Measurements from ENCODE around the gene LRP5.
A peak's percentile ranks its signal among the peaks of the same experiment; 100 is the strongest.

LRP5 gene

DNA sequence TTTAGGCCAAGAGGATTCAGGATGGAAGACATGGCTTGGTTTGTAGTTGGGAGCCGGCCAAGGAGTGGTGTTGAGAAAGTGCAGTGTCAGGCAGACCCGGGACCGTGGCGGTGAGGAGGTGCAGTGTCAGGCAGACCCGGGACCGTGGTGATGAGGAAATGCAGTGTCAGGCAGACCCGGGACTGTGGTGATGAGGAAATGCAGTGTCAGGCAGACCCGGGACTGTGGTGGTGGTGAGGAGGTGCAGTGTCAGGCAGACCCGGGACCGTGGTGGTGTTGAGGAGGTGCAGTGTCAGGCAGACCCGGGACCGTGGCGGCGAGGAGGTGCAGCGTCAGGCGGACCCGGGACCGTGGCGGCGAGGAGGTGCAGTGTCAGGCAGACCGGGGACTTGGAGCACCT is 59.7 kb downstream of the LRP5 start:
- Histone ChIP-seq H3K27ac (ENCODE audit: insufficient read depth in 1 of 2, low read depth in 1 of 2, low read length in 2 of 2, poor library complexity in 1 of 2, severe bottlenecking in 2 of 2) (no peak overlapping the region), H3K4me1 (ENCODE audit: control extremely low read depth in 1 of 4, control insufficient read depth in 4 of 4, insufficient read depth in 4 of 4, low read length in 3 of 4) (peaks cover 0 to 59% (median 31%) of the 10 kb centered on the region in 4 experiments), H3K4me3 (ENCODE audit: control insufficient read depth in 1 of 7, extremely low read depth in 1 of 7, insufficient read depth in 4 of 7, low read depth in 2 of 7, low read length in 6 of 7) (no peak overlapping the region), H3K27me3 (replicated peaks in 2 of 5; ENCODE audit: control insufficient read depth in 4 of 5, insufficient read depth in 5 of 5, low read length in 4 of 5) (no peaks in the 10 kb centered on the region), H3K36me3 (ENCODE audit: control insufficient read depth in 4 of 4, insufficient read depth in 4 of 4, low read length in 3 of 4) (peaks cover 2 to 24% (median 14%) of the 10 kb centered on the region in 4 experiments), H3K9me3 (ENCODE audit: control extremely low read depth in 1 of 5, control insufficient read depth in 4 of 5, insufficient read depth in 2 of 5, low read depth in 1 of 5, low read length in 4 of 5) (no peaks in the 10 kb centered on the region)
- CTCF ChIA-PET = interaction anchor here (1.5 kb wide), 1 partner anchor 73 kb away, joined by 3 read pairs; no protein-coding TSS in a partner anchor
- WGBS (ENCODE audit: insufficient coverage) = 86% methylated on average over 20 of the region's 21 CpGs
- DNase-seq = no peak
- POLR2A ChIA-PET = no interaction called here

DNA sequence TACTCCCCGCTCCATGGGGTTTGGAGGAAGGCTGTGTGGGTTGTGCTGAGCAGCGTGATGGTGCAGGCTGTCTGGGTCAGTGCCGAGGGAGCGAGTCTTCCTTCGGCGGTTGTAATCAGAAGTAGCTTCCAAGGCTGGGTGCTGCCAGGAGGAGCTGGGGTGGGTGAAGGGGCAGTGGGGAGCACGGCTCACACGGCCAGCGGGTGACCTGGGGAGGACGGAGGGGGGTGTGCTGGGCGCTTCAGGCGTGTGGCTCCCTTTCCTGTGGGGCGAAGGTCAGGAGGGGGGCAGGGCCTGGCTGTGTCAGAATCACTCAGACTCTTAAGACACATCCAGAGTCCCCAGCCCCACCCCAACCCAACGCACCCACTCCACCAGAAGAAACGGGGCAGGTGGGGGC is 60.2 kb downstream of the LRP5 start:
- Histone ChIP-seq H3K4me1 (ENCODE audit: control extremely low read depth in 1 of 4, control insufficient read depth in 4 of 4, insufficient read depth in 4 of 4, low read length in 3 of 4) (peaks cover 0 to 60% (median 31%) of the 10 kb centered on the region in 4 experiments), H3K27ac (ENCODE audit: insufficient read depth in 1 of 2, low read depth in 1 of 2, low read length in 2 of 2, poor library complexity in 1 of 2, severe bottlenecking in 2 of 2) (no peak overlapping the region), H3K27me3 (replicated peaks in 2 of 5; ENCODE audit: control insufficient read depth in 4 of 5, insufficient read depth in 5 of 5, low read length in 4 of 5) (no peaks in the 10 kb centered on the region), H3K9me3 (ENCODE audit: control extremely low read depth in 1 of 5, control insufficient read depth in 4 of 5, insufficient read depth in 2 of 5, low read depth in 1 of 5, low read length in 4 of 5) (no peaks in the 10 kb centered on the region), H3K4me3 (ENCODE audit: control insufficient read depth in 1 of 7, extremely low read depth in 1 of 7, insufficient read depth in 4 of 7, low read depth in 2 of 7, low read length in 6 of 7) (no peak overlapping the region), H3K36me3 (ENCODE audit: control insufficient read depth in 4 of 4, insufficient read depth in 4 of 4, low read length in 3 of 4) (peaks cover 0 to 20% (median 10%) of the 10 kb centered on the region in 4 experiments)
- no peak for DNase-seq
- 94% methylated on average over 13 of the region's 15 CpGs for WGBS (ENCODE audit: insufficient coverage)
- ChIA-PET CTCF (interaction anchor here (1.5 to 3.1 kb wide), 3 partner anchors 12 to 74 kb away, joined by 3 to 9 read pairs (median 4); no protein-coding TSS in a partner anchor), POLR2A (no interaction called here)

DNA sequence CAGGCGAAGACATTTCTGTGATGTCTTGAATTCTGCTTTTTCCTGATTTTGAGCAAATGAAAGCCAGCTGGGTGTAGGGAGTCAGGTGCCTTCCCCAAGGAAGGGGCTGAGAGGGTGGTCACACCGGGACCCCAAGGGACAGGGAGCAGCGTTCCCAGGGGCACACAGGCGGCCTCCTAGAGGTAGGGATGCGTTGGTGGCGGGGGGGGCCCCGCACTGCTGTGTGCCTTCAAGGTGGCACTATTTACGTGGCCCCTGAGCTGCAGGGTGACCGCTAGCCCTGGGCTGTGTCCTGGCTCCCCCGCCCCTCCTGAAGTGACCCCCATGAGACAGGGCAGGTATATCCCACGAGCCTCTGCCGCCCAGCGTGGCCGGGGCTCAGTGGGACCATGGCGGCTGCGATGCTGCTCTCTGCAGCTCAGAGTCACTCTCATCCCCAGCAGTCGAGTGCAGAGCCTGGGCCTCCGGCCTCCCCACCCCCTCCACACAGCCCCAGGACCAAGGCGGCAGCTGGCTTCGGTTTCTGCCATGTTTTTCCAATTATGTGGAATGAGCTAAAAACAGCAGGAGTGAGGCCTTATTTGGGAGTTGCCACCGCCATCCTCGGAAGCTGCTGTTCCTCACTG is 60.9 kb downstream of the LRP5 start:
- no peak overlapping the region for H3K27ac ChIP-seq (ENCODE audit: insufficient read depth in 1 of 2, low read depth in 1 of 2, low read length in 2 of 2, poor library complexity in 1 of 2, severe bottlenecking in 2 of 2)
- 97% methylated on average over 10 of the region's 22 CpGs for WGBS (ENCODE audit: insufficient coverage)
- CTCF ChIA-PET = interaction anchor here (0.7 to 3.1 kb wide), 4 partner anchors 9 to 39 kb away, joined by 3 to 9 read pairs (median 5); no protein-coding TSS in a partner anchor

DNA sequence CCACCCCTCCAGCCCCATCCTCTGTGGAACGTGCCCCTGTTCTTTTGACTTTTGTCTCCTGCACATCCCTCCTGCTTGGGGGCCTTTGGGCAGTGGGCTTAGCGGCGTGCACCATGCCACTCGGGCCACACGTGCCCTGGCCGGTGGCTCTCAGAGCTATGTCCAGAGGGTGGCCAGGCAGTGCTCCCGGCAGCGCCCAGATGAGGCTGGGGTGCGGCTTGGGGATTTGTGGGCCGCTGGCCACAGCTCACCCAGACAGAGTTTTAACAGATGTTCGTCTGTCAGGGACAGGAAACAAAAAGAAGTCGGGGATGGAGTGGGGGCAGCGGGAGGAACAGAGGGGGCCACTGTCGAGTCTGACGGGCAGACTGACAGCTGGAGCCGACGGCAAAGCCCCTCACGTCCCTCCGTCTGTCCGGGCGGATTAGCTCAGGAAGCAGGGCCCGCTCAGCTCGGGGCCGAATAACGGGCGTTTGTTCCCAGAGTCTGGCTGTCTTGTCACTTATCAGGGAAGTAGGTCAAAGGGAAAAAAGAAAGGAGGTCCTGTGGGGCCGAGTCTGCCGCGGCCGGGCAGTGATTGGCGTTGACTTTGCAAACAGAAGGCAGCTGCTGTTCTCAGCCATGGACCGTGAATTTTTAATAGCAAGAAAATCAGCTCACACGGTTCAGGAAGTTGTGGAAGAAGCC is 61.6 kb downstream of the LRP5 start:
- CTCF ChIA-PET = interaction anchor here (0.7 to 3.1 kb wide), 4 partner anchors 8 to 40 kb away, joined by 3 to 9 read pairs (median 5); no protein-coding TSS in a partner anchor
- whole genome bisulfite sequencing (ENCODE audit: insufficient coverage) = 24% methylated on average over 33 of the region's 33 CpGs
- H3K36me3 ChIP-seq (ENCODE audit: control insufficient read depth in 4 of 4, insufficient read depth in 4 of 4, low read length in 3 of 4) = peaks cover 0 to 12% (median 6%) of the 10 kb centered on the region in 4 experiments
- H3K9me3 ChIP-seq (ENCODE audit: control extremely low read depth in 1 of 5, control insufficient read depth in 4 of 5, insufficient read depth in 2 of 5, low read depth in 1 of 5, low read length in 4 of 5) = no peaks in the 10 kb centered on the region
- POLR2A ChIA-PET = no interaction called here
- DNase-seq = no peak
- peak overlapping the region in 1 of 7 experiments; percentile 48 for H3K4me3 ChIP-seq (ENCODE audit: control insufficient read depth in 1 of 7, extremely low read depth in 1 of 7, insufficient read depth in 4 of 7, low read depth in 2 of 7, low read length in 6 of 7)
- no peaks in the 10 kb centered on the region for H3K27me3 ChIP-seq (replicated peaks in 2 of 5; ENCODE audit: control insufficient read depth in 4 of 5, insufficient read depth in 5 of 5, low read length in 4 of 5)
- H3K27ac ChIP-seq (ENCODE audit: insufficient read depth in 1 of 2, low read depth in 1 of 2, low read length in 2 of 2, poor library complexity in 1 of 2, severe bottlenecking in 2 of 2) = no peak overlapping the region
- H3K4me1 ChIP-seq (ENCODE audit: control extremely low read depth in 1 of 4, control insufficient read depth in 4 of 4, insufficient read depth in 4 of 4, low read length in 3 of 4) = peaks cover 0 to 64% (median 31%) of the 10 kb centered on the region in 4 experiments

More for the DNA sequence above, 60.9 kb downstream of the LRP5 start:
- DNase-seq = no peak
- no peaks in the 10 kb centered on the region for H3K27me3 ChIP-seq (replicated peaks in 2 of 5; ENCODE audit: control insufficient read depth in 4 of 5, insufficient read depth in 5 of 5, low read length in 4 of 5)
- peaks cover 0 to 15% (median 7%) of the 10 kb centered on the region in 4 experiments for H3K36me3 ChIP-seq (ENCODE audit: control insufficient read depth in 4 of 4, insufficient read depth in 4 of 4, low read length in 3 of 4)
- no peak overlapping the region for H3K4me3 ChIP-seq (ENCODE audit: control insufficient read depth in 1 of 7, extremely low read depth in 1 of 7, insufficient read depth in 4 of 7, low read depth in 2 of 7, low read length in 6 of 7)
- peaks cover 0 to 63% (median 31%) of the 10 kb centered on the region in 4 experiments for H3K4me1 ChIP-seq (ENCODE audit: control extremely low read depth in 1 of 4, control insufficient read depth in 4 of 4, insufficient read depth in 4 of 4, low read length in 3 of 4)
- H3K9me3 ChIP-seq (ENCODE audit: control extremely low read depth in 1 of 5, control insufficient read depth in 4 of 5, insufficient read depth in 2 of 5, low read depth in 1 of 5, low read length in 4 of 5) = no peaks in the 10 kb centered on the region
- POLR2A ChIA-PET = no interaction called here

DNA sequence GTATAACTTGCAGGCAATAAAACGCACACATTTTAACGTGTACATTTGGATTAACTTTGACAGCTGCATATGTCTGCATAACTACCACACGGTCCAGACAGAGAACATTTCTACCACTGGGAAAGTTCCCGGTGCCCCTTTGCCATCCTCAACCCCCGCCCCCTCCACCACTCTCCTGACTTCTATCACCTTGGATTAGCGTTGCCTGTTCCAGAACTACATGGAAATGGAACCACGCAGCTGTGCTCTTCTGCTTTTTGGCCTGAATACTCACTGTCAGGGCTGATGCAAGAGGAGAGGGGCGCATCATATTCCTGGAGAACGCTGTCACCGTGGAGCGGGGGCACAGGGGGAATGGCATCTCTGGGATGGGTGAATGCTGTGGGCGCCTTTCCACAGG is 62.1 kb downstream of the LRP5 start:
- ChIA-PET CTCF (interaction anchor here (1.5 to 3.1 kb wide), 3 partner anchors 8 to 18 kb away, joined by 4 to 9 read pairs (median 6); no protein-coding TSS in a partner anchor), POLR2A (no interaction called here)
- Histone ChIP-seq H3K4me1 (ENCODE audit: control extremely low read depth in 1 of 4, control insufficient read depth in 4 of 4, insufficient read depth in 4 of 4, low read length in 3 of 4) (peaks cover 0 to 69% (median 37%) of the 10 kb centered on the region in 4 experiments), H3K36me3 (ENCODE audit: control insufficient read depth in 4 of 4, insufficient read depth in 4 of 4, low read length in 3 of 4) (peaks cover 0 to 12% (median 6%) of the 10 kb centered on the region in 4 experiments), H3K27me3 (replicated peaks in 2 of 5; ENCODE audit: control insufficient read depth in 4 of 5, insufficient read depth in 5 of 5, low read length in 4 of 5) (no peaks in the 10 kb centered on the region), H3K9me3 (ENCODE audit: control extremely low read depth in 1 of 5, control insufficient read depth in 4 of 5, insufficient read depth in 2 of 5, low read depth in 1 of 5, low read length in 4 of 5) (no peaks in the 10 kb centered on the region), H3K27ac (ENCODE audit: insufficient read depth in 1 of 2, low read depth in 1 of 2, low read length in 2 of 2, poor library complexity in 1 of 2, severe bottlenecking in 2 of 2) (no peak overlapping the region), H3K4me3 (ENCODE audit: control insufficient read depth in 1 of 7, extremely low read depth in 1 of 7, insufficient read depth in 4 of 7, low read depth in 2 of 7, low read length in 6 of 7) (peak overlapping the region in 2 of 7 experiments; percentile 11 to 48)
- WGBS (ENCODE audit: insufficient coverage) = 56% methylated on average over 12 of the region's 12 CpGs
- no peak for DNase-seq

DNA sequence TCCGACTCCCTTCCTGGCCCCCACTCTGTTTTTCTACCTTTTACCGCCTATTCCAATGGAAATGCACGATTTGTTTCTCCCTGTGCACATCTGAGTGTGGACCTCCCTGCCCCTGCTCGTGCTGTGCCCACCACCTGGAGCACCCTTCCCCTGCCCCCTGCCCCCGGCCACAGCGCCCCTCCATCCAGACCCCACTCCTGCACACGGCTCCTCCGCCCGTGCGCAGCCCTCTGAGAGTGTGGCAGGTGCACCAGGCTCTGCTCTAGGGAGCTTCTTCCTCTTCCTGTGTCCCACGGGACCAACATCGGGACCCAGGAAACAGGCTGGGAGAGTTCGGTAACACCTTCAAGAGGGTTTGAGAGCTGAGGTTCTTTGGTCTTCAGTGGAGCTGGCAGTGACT is 62.9 kb downstream of the LRP5 start:
- CTCF ChIA-PET = interaction anchor here (0.7 to 3.1 kb wide), 3 partner anchors 10 to 130 kb away, joined by 3 to 9 read pairs (median 4); partner anchors contain the start of gene C11orf24

More for the DNA sequence above, 62.9 kb downstream of the LRP5 start:
- Histone ChIP-seq H3K4me1 (ENCODE audit: control extremely low read depth in 1 of 4, control insufficient read depth in 4 of 4, insufficient read depth in 4 of 4, low read length in 3 of 4) (peaks cover 0 to 70% (median 39%) of the 10 kb centered on the region in 4 experiments), H3K36me3 (ENCODE audit: control insufficient read depth in 4 of 4, insufficient read depth in 4 of 4, low read length in 3 of 4) (peaks cover 0 to 12% (median 6%) of the 10 kb centered on the region in 4 experiments), H3K4me3 (ENCODE audit: control insufficient read depth in 1 of 7, extremely low read depth in 1 of 7, insufficient read depth in 4 of 7, low read depth in 2 of 7, low read length in 6 of 7) (no peak overlapping the region), H3K27me3 (replicated peaks in 2 of 5; ENCODE audit: control insufficient read depth in 4 of 5, insufficient read depth in 5 of 5, low read length in 4 of 5) (no peaks in the 10 kb centered on the region), H3K27ac (ENCODE audit: insufficient read depth in 1 of 2, low read depth in 1 of 2, low read length in 2 of 2, poor library complexity in 1 of 2, severe bottlenecking in 2 of 2) (no peak overlapping the region), H3K9me3 (ENCODE audit: control extremely low read depth in 1 of 5, control insufficient read depth in 4 of 5, insufficient read depth in 2 of 5, low read depth in 1 of 5, low read length in 4 of 5) (no peaks in the 10 kb centered on the region)
- POLR2A ChIA-PET = no interaction called here
- no peak for DNase-seq
- WGBS (ENCODE audit: insufficient coverage) = 100% methylated on average over 8 of the region's 13 CpGs
